Common myeloid progenitor, CD34-positive (primary cell): ENCODE results near the gene GABRG3.

Experiments used
- CTCF ChIA-PET: fragments of 350-600 bp; sonication (Branson Sonifier 250); formaldehyde crosslinking; loops from one replicate; lab custom pipeline; 2021; ENCODE audit warnings: antibody characterized with exemption; lab: Charles Lee
- POLR2A ChIA-PET: fragments of 350-600 bp; sonication (Branson Sonifier 250); formaldehyde crosslinking; loops from one replicate; lab custom pipeline; 2021; ENCODE audit warnings: antibody characterized with exemption; lab: Charles Lee
- DNase-seq, 3 donors: peaks; one replicate each; pipeline versions ENCODE4 v3.0.0 to v3.0.0-alpha.2; 2013
- H3K27ac ChIP-seq, 2 experiments: 1 replicate in 1 of 2; 2 replicates in 1 of 2; pipeline ENCODE4 v1.7.0; 2013; ENCODE audit warnings: inconsistent platforms in 2 of 2, low read length in 2 of 2, mild to moderate bottlenecking in 2 of 2, low read depth in 1 of 2, moderate library complexity in 1 of 2; ENCODE audit not compliant: severe bottlenecking in 2 of 2, insufficient read depth in 1 of 2, poor library complexity in 1 of 2
- H3K27me3 ChIP-seq, 5 experiments: replicated peaks in 2 of 5; 1 replicate in 3 of 5; 2 replicates in 2 of 5; pipeline versions ENCODE4 v1.6.1 to v1.7.0; 2013; ENCODE audit warnings: low read length in 4 of 5, mild to moderate bottlenecking in 2 of 5, moderate library complexity in 2 of 5, inconsistent platforms in 1 of 5; ENCODE audit not compliant: insufficient read depth in 5 of 5, control insufficient read depth in 4 of 5
- H3K36me3 ChIP-seq, 4 experiments: 1 replicate in 2 of 4; 2 replicates in 2 of 4; pipeline versions ENCODE4 v1.6.1 to v1.7.0; 2013; ENCODE audit warnings: low read length in 3 of 4, control low read depth in 1 of 4, mild to moderate bottlenecking in 1 of 4; ENCODE audit not compliant: control insufficient read depth in 4 of 4, insufficient read depth in 4 of 4
- H3K4me1 ChIP-seq, 4 experiments: 1 replicate in 3 of 4; 2 replicates in 1 of 4; pipeline versions ENCODE4 v1.6.1 to v1.7.1; 2013; ENCODE audit warnings: low read length in 3 of 4, mild to moderate bottlenecking in 3 of 4, control low read depth in 1 of 4, inconsistent platforms in 1 of 4, moderate library complexity in 1 of 4; ENCODE audit not compliant: control insufficient read depth in 4 of 4, insufficient read depth in 4 of 4; ENCODE audit errors: control extremely low read depth in 1 of 4
- H3K4me3 ChIP-seq, 7 experiments: 1 replicate in 4 of 7; 2 replicates in 3 of 7; pipeline versions ENCODE4 v1.5.1 to v1.7.0; 2013; ENCODE audit warnings: mild to moderate bottlenecking in 7 of 7, low read length in 6 of 7, moderate library complexity in 6 of 7, inconsistent platforms in 2 of 7, low read depth in 2 of 7, control low read depth in 1 of 7; ENCODE audit not compliant: insufficient read depth in 4 of 7, control insufficient read depth in 1 of 7; ENCODE audit errors: extremely low read depth in 1 of 7
- H3K9me3 ChIP-seq, 5 experiments: 1 replicate in 4 of 5; 2 replicates in 1 of 5; pipeline versions ENCODE4 v1.6.1 to v1.7.1; 2013; ENCODE audit warnings: low read length in 4 of 5, mild to moderate bottlenecking in 2 of 5, inconsistent platforms in 1 of 5, low read depth in 1 of 5, moderate library complexity in 1 of 5; ENCODE audit not compliant: control insufficient read depth in 4 of 5, insufficient read depth in 2 of 5; ENCODE audit errors: control extremely low read depth in 1 of 5
- WGBS: methylation state at CpG from one replicate; pipeline ENCODE4 v1.1.5; 2013; ENCODE audit not compliant: insufficient coverage; 5-methylcytosine and 5-hydroxymethylcytosine counted together

The GABRG3 gene

DNA sequence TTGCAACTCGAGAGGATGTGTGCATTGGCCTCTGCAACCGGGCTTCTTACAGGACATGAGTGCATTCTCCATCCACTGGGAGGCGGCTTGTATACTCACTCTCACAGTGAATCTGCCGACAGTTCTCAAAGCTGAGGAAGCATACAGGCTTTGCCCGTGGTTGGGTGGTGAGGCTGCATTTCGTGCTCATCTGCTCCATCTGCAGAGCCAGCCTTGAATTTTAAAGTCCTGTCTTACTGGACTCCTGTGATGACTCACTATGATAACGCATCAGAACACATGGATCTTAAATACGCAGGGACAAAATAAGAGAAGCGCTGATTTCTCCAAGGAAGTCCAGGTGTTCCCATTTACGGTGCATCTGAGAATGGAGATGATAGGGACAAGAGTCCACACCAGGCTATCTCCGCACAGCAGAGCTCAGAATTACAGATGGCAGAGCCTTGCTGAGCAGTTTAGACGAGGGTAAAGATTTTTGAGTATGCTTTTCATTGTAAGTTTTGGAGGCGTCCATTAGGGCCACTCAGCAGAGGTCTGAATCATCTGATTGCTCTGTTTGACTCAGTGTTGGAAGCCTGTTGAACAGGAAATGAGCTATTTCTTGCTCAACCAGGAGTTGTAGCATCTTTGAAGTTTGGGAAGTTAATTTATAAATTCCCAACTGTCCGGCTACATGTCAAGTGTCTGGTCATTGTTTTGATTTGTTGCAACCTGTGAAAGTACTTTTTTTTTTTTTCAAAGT lies 87.1 kb downstream of the GABRG3 start:
- CTCF ChIA-PET: interaction anchor here (1.3 kb wide), 1 partner anchor 13 kb away, joined by 3 read pairs; no protein-coding TSS in a partner anchor
- H3K36me3 ChIP-seq: no peaks in the 10 kb centered on the region
- no peaks in the 10 kb centered on the region for H3K4me1 ChIP-seq
- POLR2A ChIA-PET: no interaction called here
- WGBS: 91% methylated on average over 14 of the region's 14 CpGs
- H3K9me3 ChIP-seq: no peaks in the 10 kb centered on the region
- H3K4me3 ChIP-seq: no peak overlapping the region
- H3K27me3 ChIP-seq: no peaks in the 10 kb centered on the region
- DNase-seq: no peak
- no peak overlapping the region for H3K27ac ChIP-seq

DNA sequence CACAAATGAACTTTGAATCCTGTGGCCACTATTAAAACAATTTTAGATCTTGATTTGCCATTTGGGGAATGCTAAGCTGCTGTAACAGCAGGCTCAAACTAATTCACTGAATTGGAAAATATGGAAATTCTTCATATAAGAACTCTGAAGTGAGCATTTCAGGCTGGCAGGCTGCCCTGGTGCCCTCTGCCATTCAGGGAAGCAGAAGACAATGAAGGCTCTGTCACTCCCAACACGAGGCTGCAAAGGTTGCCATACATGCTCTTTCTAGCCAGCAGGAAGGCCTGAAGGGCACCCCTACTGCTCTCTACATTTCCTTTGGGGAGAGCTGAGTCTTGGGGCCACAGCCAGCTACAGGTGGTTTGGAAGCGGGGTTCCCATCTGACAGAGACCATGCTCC lies 88.0 kb downstream of the GABRG3 start:
- WGBS: 95% methylated on average over 2 of the region's 2 CpGs
- Histone ChIP-seq H3K36me3 (no peaks in the 10 kb centered on the region), H3K27me3 (no peaks in the 10 kb centered on the region), H3K27ac (no peak overlapping the region), H3K4me3 (no peak overlapping the region), H3K4me1 (no peaks in the 10 kb centered on the region), H3K9me3 (no peaks in the 10 kb centered on the region)
- ChIA-PET CTCF (interaction anchor here (1.3 kb wide), 1 partner anchor 14 kb away, joined by 3 read pairs; no protein-coding TSS in a partner anchor), POLR2A (no interaction called here)
- no peak for DNase-seq

DNA sequence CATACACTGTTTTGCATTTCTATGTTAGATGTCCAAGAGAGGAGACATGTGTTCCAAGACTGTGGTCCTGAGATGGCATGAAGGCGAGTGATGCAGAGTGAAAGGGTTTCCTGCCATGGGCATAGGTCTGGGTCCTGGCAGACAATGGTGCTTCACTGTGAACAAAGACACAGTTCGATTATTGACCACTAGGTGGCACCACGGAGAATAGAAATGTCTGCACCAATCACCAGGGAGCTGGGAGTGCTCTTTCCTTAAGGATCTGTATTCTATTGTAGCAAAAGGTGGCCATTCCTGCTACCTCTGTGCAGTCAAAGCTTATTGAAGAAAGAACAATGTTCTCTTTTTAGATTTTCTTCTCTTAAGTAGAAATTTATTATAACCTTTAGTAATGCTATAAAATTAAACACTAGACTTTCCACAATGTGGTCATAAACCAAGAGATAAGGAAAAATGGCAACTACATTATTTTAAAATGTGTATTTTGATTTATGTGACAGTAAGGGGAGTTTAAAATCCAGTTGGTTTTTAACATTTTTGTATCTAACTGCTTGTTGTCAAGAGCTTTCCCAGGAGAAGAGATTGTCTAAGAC lies 88.7 kb downstream of the GABRG3 start:
- ChIA-PET POLR2A (no interaction called here), CTCF (interaction anchor here (1.3 kb wide), 1 partner anchor 15 kb away, joined by 3 read pairs; no protein-coding TSS in a partner anchor)
- Histone ChIP-seq H3K9me3 (no peaks in the 10 kb centered on the region), H3K27ac (no peak overlapping the region), H3K4me3 (no peak overlapping the region), H3K36me3 (no peaks in the 10 kb centered on the region), H3K4me1 (no peaks in the 10 kb centered on the region), H3K27me3 (no peaks in the 10 kb centered on the region)
- 2% methylated on average over 3 of the region's 3 CpGs for WGBS
- DNase-seq: peak; percentile 11 to 33 (median 20)

DNA sequence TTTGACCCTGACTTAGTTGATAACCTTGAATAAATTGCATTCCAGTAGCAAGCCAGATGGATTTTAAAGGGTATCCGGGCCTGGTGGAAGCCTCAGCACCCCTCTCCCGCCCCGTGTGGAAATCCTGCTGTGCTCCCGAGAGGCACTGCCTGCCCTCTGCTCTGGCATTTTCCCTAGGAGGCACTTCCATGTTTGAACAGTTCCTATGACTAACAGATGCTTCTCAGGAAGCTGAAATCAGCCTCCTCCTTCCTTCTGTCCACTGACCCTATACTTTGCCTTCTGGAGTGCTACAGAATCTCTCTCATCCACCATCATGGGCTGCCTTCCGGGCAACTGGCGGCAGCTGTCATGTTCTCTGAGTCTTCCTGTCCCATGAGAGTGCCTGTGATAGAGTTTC lies 90.8 kb downstream of the GABRG3 start:
- Histone ChIP-seq H3K4me1 (no peaks in the 10 kb centered on the region), H3K4me3 (no peak overlapping the region), H3K36me3 (no peaks in the 10 kb centered on the region), H3K9me3 (peaks cover 0 to 2% (median 0%) of the 10 kb centered on the region in 5 experiments), H3K27me3 (no peaks in the 10 kb centered on the region), H3K27ac (no peak overlapping the region)
- WGBS: 84% methylated on average over 6 of the region's 6 CpGs
- POLR2A ChIA-PET: no interaction called here
- CTCF ChIA-PET: no interaction called here
- DNase-seq: no peak

DNA sequence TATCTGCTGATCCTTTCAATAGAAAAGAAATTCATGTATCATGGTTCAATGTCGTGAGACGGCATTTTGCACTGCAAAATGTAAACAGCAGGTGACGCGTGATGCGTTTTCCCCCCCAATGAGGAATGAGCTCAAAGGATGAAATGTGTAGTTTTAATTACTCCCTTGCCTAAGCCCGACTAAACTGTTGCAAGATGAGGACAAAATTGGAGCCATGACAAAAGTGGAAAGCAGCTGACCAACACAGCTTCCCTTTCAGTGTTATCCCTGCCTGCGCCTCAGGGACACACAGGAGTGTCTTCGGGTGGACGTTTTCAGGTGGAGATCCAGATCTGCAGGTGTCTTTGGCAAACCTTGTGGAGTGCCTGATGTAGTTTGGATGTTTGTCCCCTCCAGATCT lies 92.0 kb downstream of the GABRG3 start:
- WGBS: 98% methylated on average over 8 of the region's 9 CpGs
- CTCF ChIA-PET: no interaction called here
- DNase-seq: no peak
- POLR2A ChIA-PET: no interaction called here
- Histone ChIP-seq H3K36me3 (no peaks in the 10 kb centered on the region), H3K4me1 (no peaks in the 10 kb centered on the region), H3K27me3 (no peaks in the 10 kb centered on the region), H3K4me3 (no peak overlapping the region), H3K9me3 (peaks cover 0 to 6% (median 2%) of the 10 kb centered on the region in 5 experiments), H3K27ac (no peak overlapping the region)

DNA sequence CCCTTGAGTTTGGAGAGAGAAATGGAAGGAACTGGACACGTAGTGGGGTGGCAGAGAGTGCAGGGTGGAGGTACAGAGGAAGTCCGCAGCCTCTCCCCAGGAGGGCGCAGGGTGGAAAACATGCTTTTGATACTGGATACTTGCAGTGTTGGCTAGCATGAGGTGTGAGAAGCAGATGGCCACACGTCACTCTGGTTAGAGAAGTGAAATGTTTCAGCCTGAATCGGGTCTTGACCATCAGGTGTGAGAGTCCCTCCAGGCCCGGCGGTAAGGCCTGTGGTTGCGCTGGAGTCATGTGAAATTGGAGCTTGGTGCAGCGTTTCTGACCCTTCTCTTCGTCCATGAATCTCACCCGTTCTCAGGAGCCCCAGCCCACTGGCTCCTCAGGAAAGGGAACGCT lies 93.1 kb downstream of the GABRG3 start:
- ChIA-PET CTCF (no interaction called here), POLR2A (no interaction called here)
- no peaks in the 10 kb centered on the region for H3K27me3 ChIP-seq
- H3K9me3 ChIP-seq: peaks cover 0 to 14% (median 4%) of the 10 kb centered on the region in 5 experiments
- DNase-seq: no peak
- H3K27ac ChIP-seq: no peak overlapping the region
- no peaks in the 10 kb centered on the region for H3K4me1 ChIP-seq
- no peak overlapping the region for H3K4me3 ChIP-seq
- WGBS: 93% methylated on average over 11 of the region's 12 CpGs
- no peaks in the 10 kb centered on the region for H3K36me3 ChIP-seq

DNA sequence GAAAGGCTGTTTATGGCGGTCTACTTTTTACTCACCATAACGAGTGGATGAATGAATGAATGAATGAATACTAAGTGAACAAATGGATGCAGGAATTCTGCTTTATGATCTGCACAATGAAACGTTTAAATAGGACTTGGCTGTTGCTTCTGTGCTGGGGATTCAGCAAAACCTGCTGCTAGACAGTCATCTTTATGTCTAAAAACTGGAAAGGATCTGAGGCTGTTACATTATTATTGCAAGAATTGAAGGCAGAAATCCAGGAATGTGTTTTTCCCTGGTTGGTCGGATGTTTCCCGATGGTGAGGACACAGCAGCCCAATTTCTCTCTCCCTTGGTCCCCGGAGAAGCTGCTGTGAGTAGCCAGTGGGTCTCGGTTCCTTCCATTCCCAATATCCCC lies 94.2 kb downstream of the GABRG3 start:
- CTCF ChIA-PET: no interaction called here
- POLR2A ChIA-PET: no interaction called here
- H3K4me1 ChIP-seq: no peaks in the 10 kb centered on the region
- H3K27ac ChIP-seq: no peak overlapping the region
- H3K4me3 ChIP-seq: no peak overlapping the region
- 95% methylated on average over 4 of the region's 7 CpGs for WGBS
- peaks cover 0 to 14% (median 6%) of the 10 kb centered on the region in 5 experiments for H3K9me3 ChIP-seq
- H3K27me3 ChIP-seq: no peaks in the 10 kb centered on the region
- H3K36me3 ChIP-seq: no peaks in the 10 kb centered on the region
- DNase-seq: no peak
